Sigmoid colon (tissue), 4 donors: ENCODE data around the gene TRIB2.

Source experiments
- EP300 ChIP-seq, 4 donors: sonication (generic); formaldehyde crosslinking; IDR thresholded peaks; one replicate each; pipeline ENCODE4 v1.6.1; 2017; ENCODE audit warnings: antibody characterized with exemption in 4 of 4
- POLR2A ChIP-seq, 2 donors: fragments of 450-650 bp; IDR thresholded peaks; one replicate each; pipeline ENCODE4 v1.6.1; 2016; ENCODE audit warnings: antibody characterized with exemption in 2 of 2, mild to moderate bottlenecking in 2 of 2, moderate library complexity in 2 of 2
- POLR2AphosphoS5 ChIP-seq, 4 donors: sonication (generic); formaldehyde crosslinking; IDR thresholded peaks; one replicate each; pipeline ENCODE4 v1.6.1; 2017; ENCODE audit warnings: antibody characterized with exemption in 4 of 4
- TF ChIP-seq, protein P1 (sequence below), 4 experiments: fragments of 450-650 bp in 3 of 4; fragments of 200-600 bp in 1 of 4; IDR thresholded peaks; one replicate each; pipeline ENCODE4 v1.5.1; 2016 to 2019; ENCODE audit warnings: antibody characterized with exemption in 4 of 4, mild to moderate bottlenecking in 3 of 4, moderate library complexity in 2 of 4

DNA sequence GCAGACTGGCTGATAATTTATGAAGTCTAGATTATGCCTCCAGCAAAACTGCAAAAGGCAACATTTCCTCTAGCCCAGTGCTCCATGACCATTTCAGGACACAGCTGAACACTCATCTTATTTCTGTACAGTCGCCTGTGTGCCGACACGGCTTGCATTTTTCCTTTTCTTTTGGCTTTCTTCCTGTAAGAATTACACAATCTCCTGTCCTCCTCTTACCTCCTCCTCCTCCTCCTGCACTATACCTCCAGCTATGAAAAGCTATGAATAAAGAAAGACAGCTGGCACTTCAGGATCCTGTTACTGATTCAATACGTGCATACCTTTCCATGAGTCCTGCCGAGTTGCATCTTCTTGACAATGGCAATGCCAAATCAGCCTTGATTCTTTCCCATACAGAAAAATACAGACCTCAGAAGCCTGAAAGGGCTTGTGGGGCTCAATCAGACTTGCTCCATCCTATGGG, 32.2 kb upstream of the TRIB2 start:
- TF ChIP-seq, protein P1, sequence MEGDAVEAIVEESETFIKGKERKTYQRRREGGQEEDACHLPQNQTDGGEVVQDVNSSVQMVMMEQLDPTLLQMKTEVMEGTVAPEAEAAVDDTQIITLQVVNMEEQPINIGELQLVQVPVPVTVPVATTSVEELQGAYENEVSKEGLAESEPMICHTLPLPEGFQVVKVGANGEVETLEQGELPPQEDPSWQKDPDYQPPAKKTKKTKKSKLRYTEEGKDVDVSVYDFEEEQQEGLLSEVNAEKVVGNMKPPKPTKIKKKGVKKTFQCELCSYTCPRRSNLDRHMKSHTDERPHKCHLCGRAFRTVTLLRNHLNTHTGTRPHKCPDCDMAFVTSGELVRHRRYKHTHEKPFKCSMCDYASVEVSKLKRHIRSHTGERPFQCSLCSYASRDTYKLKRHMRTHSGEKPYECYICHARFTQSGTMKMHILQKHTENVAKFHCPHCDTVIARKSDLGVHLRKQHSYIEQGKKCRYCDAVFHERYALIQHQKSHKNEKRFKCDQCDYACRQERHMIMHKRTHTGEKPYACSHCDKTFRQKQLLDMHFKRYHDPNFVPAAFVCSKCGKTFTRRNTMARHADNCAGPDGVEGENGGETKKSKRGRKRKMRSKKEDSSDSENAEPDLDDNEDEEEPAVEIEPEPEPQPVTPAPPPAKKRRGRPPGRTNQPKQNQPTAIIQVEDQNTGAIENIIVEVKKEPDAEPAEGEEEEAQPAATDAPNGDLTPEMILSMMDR (IDR thresholded peaks at IDR 0.05): no peak
- no peak for TF ChIP-seq POLR2A (IDR thresholded peaks at IDR 0.05)
- TF ChIP-seq EP300 (IDR thresholded peaks at IDR 0.05): peak in 2 of 4 donors; percentile 60 to 87
- peak; percentile 51 to 85 (median 63) for TF ChIP-seq POLR2AphosphoS5 (IDR thresholded peaks at IDR 0.05)
